Panc1 (cell line): Measurements from ENCODE around the gene TPRG1. TPM values are rescaled to one million over a fixed set of nuclear protein-coding genes. Genes with fewer than 3 reads are reported as not detected.

Experiments used
- ATAC-seq: fragments of 200-7000 bp; cut with Tn5 transposase; 2 replicates; pipeline ENCODE4 v1.9.1; 2020; ENCODE audit warnings: mild to moderate bottlenecking, moderate library complexity
- BruUV-seq: library from RNA; stranded (reverse); fragments of 400-500 nt; replicated peaks from 2 replicates; lab custom pipeline; 2021; lab: Mats Ljungman, UMichigan
- CTCF ChIA-PET: fragments of 300-600 bp; sonication (Branson Sonifier 250); formaldehyde crosslinking; loops from one replicate; lab custom pipeline; 2022; ENCODE audit warnings: antibody characterized with exemption; lab: Charles Lee
- POLR2A ChIA-PET: fragments of 300-600 bp; sonication (Branson Sonifier 250); formaldehyde crosslinking; loops from one replicate; lab custom pipeline; 2022; ENCODE audit warnings: antibody characterized with exemption; lab: Charles Lee
- DNase-seq: peaks from one replicate; pipeline ENCODE4 v3.0.0-alpha.2; 2010; ENCODE audit warnings: low read depth, low spot score
- H3K27ac ChIP-seq: 2 replicates; pipeline ENCODE4 v1.5.1; 2011; ENCODE audit warnings: mild to moderate bottlenecking, low read length, inconsistent platforms
- H3K27me3 ChIP-seq: fragments of 200-500 bp; sonication (Bioruptor generic); 2 replicates; pipeline ENCODE4 v1.6.0; 2014; ENCODE audit warnings: low read length, inconsistent platforms; ENCODE audit not compliant: control insufficient read depth, insufficient read depth
- H3K36me3 ChIP-seq: fragments of 200-500 bp; sonication (Bioruptor generic); 2 replicates; pipeline ENCODE4 v1.5.1; 2014; ENCODE audit warnings: inconsistent platforms, mild to moderate bottlenecking, low read length, moderate library complexity; ENCODE audit not compliant: control insufficient read depth, insufficient read depth
- H3K4me1 ChIP-seq: 2 replicates; pipeline ENCODE4 v1.5.1; 2011; ENCODE audit warnings: inconsistent platforms, mild to moderate bottlenecking, low read length, moderate library complexity; ENCODE audit not compliant: control insufficient read depth, insufficient read depth
- H3K4me3 ChIP-seq, 2 experiments: 2 replicates each; pipeline ENCODE4 v1.5.1; 2011 to 2012; ENCODE audit warnings: low read depth in 2 of 2, low read length in 2 of 2, mild to moderate bottlenecking in 2 of 2, inconsistent platforms in 1 of 2, moderate library complexity in 1 of 2
- H3K9me3 ChIP-seq: fragments of 200-500 bp; sonication (Bioruptor generic); 2 replicates; pipeline ENCODE4 v1.5.1; 2014; ENCODE audit warnings: low read depth, mild to moderate bottlenecking, inconsistent platforms, low read length, moderate library complexity; ENCODE audit not compliant: control insufficient read depth, insufficient read depth
- POLR2AphosphoS5 ChIP-seq: IDR thresholded peaks from 2 replicates; pipeline ENCODE4 v1.6.1; 2012; ENCODE audit warnings: mild to moderate bottlenecking, low read depth, low read length, moderate library complexity
- SIN3A ChIP-seq: IDR thresholded peaks from 2 replicates; pipeline ENCODE4 v1.6.1; 2012; ENCODE audit warnings: low read depth, mild to moderate bottlenecking, low read length, moderate library complexity, borderline replicate concordance; ENCODE audit not compliant: insufficient read depth
- TCF7L2 ChIP-seq: IDR thresholded peaks from 2 replicates; pipeline ENCODE4 v1.6.1; 2011; ENCODE audit warnings: mild to moderate bottlenecking, low read depth, low read length, inconsistent platforms
- in situ Hi-C: cut with HindIII; loops from 2 replicates; pipeline ENCODE4 v1.10.0; 2016; ENCODE audit warnings: low sequenced_read_pairs, low pct_unique_long_range_greater_than_20kb
- intact Hi-C: fragments of 100-400 bp; cut with micrococcal nuclease; formaldehyde crosslinking; loops from one replicate; pipeline ENCODE4 v1.10.0; 2022; ENCODE audit not compliant: unreplicated experiment
- total RNA-seq: library from RNA; stranded (reverse); gene quantifications from one replicate; pipeline ENCODE4 v1.2.1, GENCODE V29; 2021; ENCODE audit not compliant: unreplicated experiment
- TF ChIP-seq, protein P1 (sequence below), 2 experiments: IDR thresholded peaks; 2 replicates each; pipeline ENCODE4 v1.6.1; 2011 to 2012; ENCODE audit warnings: low read depth in 2 of 2, control low read depth in 1 of 2, low read length in 1 of 2, mild to moderate bottlenecking in 1 of 2, moderate library complexity in 1 of 2; ENCODE audit not compliant: insufficient read depth in 1 of 2
- TF ChIP-seq, protein P2 (sequence below): fragments of 450-650 bp; IDR thresholded peaks from 2 replicates; pipeline ENCODE4 v1.5.1; 2017; ENCODE audit warnings: mild to moderate bottlenecking

The TPRG1 gene
- total RNA-seq, 1 experiment from 2014 or later: not detected

DNA sequence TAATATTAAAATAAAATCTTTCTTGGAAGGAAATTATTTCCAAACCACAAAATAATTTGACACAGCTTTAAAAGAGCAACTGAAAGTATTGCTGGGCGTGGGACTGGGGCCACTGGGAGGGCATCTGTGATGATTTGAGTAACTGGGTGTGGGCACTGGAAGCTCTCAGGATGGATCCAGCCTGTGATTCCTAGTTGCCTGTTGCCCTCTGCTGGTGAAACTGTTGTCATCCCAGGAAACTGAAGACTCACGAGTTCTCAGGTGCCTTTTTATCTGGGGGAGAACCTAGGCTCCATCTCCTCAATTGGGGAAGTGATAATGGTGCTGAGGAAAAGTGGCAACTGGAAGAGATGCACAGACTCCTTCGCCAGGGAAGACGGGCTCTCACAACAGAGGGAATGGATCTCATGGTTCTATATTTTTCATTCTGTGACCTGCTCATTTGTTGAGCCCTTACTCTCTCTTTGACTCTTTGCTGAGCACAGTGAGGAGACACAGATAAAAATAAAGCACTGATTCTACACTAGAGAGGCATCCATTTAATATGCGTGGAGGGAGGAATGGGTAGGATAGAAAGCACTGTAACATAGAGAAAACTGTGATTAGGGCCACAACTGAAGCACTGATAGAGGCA, 61.6 kb downstream of the TPRG1 start:
- peak; percentile 96 for ATAC-seq
- no peaks in the 10 kb centered on the region for H3K4me1 ChIP-seq
- no peaks in the 10 kb centered on the region for H3K36me3 ChIP-seq
- in situ Hi-C loops (no loop called here), intact Hi-C loops (loop anchor here (5.0 kb wide), 2 partner anchors 276 to 1491 kb away; no protein-coding TSS in a partner anchor)
- TF ChIP-seq, protein P1, sequence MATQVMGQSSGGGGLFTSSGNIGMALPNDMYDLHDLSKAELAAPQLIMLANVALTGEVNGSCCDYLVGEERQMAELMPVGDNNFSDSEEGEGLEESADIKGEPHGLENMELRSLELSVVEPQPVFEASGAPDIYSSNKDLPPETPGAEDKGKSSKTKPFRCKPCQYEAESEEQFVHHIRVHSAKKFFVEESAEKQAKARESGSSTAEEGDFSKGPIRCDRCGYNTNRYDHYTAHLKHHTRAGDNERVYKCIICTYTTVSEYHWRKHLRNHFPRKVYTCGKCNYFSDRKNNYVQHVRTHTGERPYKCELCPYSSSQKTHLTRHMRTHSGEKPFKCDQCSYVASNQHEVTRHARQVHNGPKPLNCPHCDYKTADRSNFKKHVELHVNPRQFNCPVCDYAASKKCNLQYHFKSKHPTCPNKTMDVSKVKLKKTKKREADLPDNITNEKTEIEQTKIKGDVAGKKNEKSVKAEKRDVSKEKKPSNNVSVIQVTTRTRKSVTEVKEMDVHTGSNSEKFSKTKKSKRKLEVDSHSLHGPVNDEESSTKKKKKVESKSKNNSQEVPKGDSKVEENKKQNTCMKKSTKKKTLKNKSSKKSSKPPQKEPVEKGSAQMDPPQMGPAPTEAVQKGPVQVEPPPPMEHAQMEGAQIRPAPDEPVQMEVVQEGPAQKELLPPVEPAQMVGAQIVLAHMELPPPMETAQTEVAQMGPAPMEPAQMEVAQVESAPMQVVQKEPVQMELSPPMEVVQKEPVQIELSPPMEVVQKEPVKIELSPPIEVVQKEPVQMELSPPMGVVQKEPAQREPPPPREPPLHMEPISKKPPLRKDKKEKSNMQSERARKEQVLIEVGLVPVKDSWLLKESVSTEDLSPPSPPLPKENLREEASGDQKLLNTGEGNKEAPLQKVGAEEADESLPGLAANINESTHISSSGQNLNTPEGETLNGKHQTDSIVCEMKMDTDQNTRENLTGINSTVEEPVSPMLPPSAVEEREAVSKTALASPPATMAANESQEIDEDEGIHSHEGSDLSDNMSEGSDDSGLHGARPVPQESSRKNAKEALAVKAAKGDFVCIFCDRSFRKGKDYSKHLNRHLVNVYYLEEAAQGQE (IDR thresholded peaks at IDR 0.05; ENCODE audit: insufficient read depth in 1 of 2, low read depth in 2 of 2, low read length in 1 of 2): no peak
- TF ChIP-seq, protein P2, sequence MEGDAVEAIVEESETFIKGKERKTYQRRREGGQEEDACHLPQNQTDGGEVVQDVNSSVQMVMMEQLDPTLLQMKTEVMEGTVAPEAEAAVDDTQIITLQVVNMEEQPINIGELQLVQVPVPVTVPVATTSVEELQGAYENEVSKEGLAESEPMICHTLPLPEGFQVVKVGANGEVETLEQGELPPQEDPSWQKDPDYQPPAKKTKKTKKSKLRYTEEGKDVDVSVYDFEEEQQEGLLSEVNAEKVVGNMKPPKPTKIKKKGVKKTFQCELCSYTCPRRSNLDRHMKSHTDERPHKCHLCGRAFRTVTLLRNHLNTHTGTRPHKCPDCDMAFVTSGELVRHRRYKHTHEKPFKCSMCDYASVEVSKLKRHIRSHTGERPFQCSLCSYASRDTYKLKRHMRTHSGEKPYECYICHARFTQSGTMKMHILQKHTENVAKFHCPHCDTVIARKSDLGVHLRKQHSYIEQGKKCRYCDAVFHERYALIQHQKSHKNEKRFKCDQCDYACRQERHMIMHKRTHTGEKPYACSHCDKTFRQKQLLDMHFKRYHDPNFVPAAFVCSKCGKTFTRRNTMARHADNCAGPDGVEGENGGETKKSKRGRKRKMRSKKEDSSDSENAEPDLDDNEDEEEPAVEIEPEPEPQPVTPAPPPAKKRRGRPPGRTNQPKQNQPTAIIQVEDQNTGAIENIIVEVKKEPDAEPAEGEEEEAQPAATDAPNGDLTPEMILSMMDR: peak; percentile 89
- no peak overlapping the region for H3K27ac ChIP-seq
- peak; percentile 18 for DNase-seq
- ChIA-PET POLR2A (no interaction called here), CTCF (no interaction called here)
- BruUV-seq: no TSS peak
- H3K9me3 ChIP-seq: no peaks in the 10 kb centered on the region
- H3K27me3 ChIP-seq: no peaks in the 10 kb centered on the region; the same call in 1 of the 2 replicates
- no peak overlapping the region for H3K4me3 ChIP-seq

DNA sequence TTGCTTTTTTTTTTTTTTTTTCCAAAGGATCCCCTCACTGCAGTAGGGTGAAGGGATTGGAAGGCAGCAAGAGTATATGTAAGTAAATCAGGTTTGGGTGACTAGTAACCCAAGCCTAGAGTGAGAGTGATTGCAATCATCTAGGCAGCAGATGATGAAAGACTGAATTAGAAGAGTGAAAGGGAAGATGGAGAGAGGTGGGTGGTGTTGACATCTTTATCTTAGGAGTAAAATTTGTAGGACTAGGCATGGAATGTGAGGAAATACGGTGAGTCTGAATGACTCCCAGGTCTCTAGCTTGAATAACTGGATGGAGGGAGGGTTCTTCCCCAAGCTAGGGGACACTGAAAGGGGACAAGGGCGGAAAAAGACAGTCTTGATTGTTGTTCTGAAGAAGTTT, 63.4 kb downstream of the TPRG1 start:
- intact Hi-C loops: no loop called here
- TF ChIP-seq TCF7L2 (no peak), SIN3A (no peak), POLR2AphosphoS5 (no peak)
- TF ChIP-seq, protein P2: no peak
- TF ChIP-seq, protein P1 (IDR thresholded peaks at IDR 0.05; ENCODE audit: insufficient read depth in 1 of 2, low read depth in 2 of 2, low read length in 1 of 2): no peak
- Histone ChIP-seq H3K4me3 (no peak overlapping the region), H3K9me3 (no peaks in the 10 kb centered on the region), H3K27me3 (no peaks in the 10 kb centered on the region; the same call in 1 of the 2 replicates), H3K36me3 (no peaks in the 10 kb centered on the region), H3K27ac (no peak overlapping the region), H3K4me1 (no peaks in the 10 kb centered on the region)
- BruUV-seq: no TSS peak
- in situ Hi-C loops: no loop called here
- POLR2A ChIA-PET: no interaction called here
- DNase-seq: no peak
- no peak for ATAC-seq
- CTCF ChIA-PET: no interaction called here
